ENCODE results near the gene RBM4.

The RBM4 gene

DNA sequence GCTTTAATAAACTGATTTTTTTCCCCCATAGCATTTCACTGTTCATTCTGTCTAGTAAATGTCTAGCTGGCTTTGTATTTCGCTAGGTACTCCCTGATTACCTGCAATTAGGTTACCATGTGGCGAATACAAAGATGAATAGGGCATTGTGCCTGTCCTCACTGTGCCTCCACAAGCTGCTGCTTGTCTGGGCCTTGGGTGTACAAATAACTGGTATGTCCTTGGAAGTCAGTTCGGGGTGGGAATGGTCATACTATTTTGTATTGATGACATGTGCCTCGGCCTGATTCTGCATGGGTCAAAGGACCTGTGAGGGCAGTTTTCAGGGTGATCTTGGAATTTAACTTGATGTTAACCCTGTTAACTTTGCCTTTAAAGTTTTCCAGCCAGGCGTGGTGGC is 11.4 kb downstream of the RBM4 start:
- no peak for DNase-seq
- Histone ChIP-seq H3K27ac (ENCODE audit: insufficient read depth, low read length, poor library complexity, severe bottlenecking) (no peak overlapping the region), H3K4me3 (ENCODE audit: insufficient read depth, low read depth, low read length, poor library complexity, severe bottlenecking) (no peak overlapping the region), H3K27me3 (replicated peaks; ENCODE audit: control insufficient read depth, insufficient read depth, low read length, poor library complexity, severe bottlenecking) (no peaks in the 10 kb centered on the region), H3K4me1 (ENCODE audit: control insufficient read depth, insufficient read depth, low read length, poor library complexity, severe bottlenecking) (peaks cover 7% of the 10 kb centered on the region), H3K9me3 (ENCODE audit: control insufficient read depth, low read length) (no peaks in the 10 kb centered on the region), H3K36me3 (ENCODE audit: control insufficient read depth, insufficient read depth, low read length) (peaks cover 54% of the 10 kb centered on the region)

DNA sequence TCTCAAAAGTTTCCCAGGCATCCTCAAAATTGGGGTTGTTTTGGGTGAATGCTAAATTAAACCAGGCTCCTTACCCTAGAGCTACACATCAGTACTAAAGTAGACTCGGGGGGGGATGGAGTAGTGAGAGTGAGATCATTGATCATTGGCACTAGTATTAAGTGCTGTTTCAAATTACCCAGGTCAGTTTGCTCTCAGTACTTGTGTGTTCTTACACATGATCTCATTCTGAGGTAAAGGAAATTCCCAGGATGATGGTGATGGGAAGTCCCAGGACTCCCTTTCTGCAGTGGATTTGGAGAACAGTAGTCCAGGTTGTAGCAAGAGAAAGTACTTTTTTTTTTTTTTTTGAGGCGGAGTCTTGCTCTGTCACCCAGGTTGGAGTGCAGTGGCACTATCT is 12.5 kb downstream of the RBM4 start:
- Histone ChIP-seq H3K27me3 (replicated peaks; ENCODE audit: control insufficient read depth, insufficient read depth, low read length, poor library complexity, severe bottlenecking) (no peaks in the 10 kb centered on the region), H3K4me1 (ENCODE audit: control insufficient read depth, insufficient read depth, low read length, poor library complexity, severe bottlenecking) (peaks cover 5% of the 10 kb centered on the region), H3K4me3 (ENCODE audit: insufficient read depth, low read depth, low read length, poor library complexity, severe bottlenecking) (no peak overlapping the region), H3K9me3 (ENCODE audit: control insufficient read depth, low read length) (no peaks in the 10 kb centered on the region), H3K36me3 (ENCODE audit: control insufficient read depth, insufficient read depth, low read length) (peaks cover 46% of the 10 kb centered on the region), H3K27ac (ENCODE audit: insufficient read depth, low read length, poor library complexity, severe bottlenecking) (no peak overlapping the region)
- DNase-seq = no peak

DNA sequence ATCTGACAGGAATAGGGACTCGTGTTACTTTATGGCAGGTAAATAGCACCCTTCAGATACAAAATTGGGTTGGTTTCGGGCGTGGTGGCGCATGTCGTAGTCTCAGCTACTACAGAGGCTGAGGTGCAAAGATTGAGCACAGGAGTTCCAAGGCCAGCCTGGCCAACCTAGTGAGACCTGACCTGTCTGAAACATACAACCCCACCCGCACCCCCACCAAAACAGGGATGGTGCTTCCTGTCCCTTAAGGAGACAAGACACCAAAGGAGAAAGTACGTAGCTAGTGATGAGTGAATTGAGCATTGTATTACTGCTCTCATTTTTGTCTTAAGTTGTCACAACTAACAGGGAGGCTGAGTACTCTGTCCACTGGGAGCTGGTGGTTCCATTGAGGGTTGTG is 14.1 kb downstream of the RBM4 start:
- peaks cover 37% of the 10 kb centered on the region for H3K36me3 ChIP-seq (ENCODE audit: control insufficient read depth, insufficient read depth, low read length)
- no peaks in the 10 kb centered on the region for H3K4me1 ChIP-seq (ENCODE audit: control insufficient read depth, insufficient read depth, low read length, poor library complexity, severe bottlenecking)
- no peaks in the 10 kb centered on the region for H3K9me3 ChIP-seq (ENCODE audit: control insufficient read depth, low read length)
- no peak overlapping the region for H3K27ac ChIP-seq (ENCODE audit: insufficient read depth, low read length, poor library complexity, severe bottlenecking)
- no peak for DNase-seq
- H3K4me3 ChIP-seq (ENCODE audit: insufficient read depth, low read depth, low read length, poor library complexity, severe bottlenecking) = no peak overlapping the region
- H3K27me3 ChIP-seq (replicated peaks; ENCODE audit: control insufficient read depth, insufficient read depth, low read length, poor library complexity, severe bottlenecking) = no peaks in the 10 kb centered on the region

- DNase-seq = no peak
- no peaks in the 10 kb centered on the region for H3K27me3 ChIP-seq (replicated peaks; ENCODE audit: control insufficient read depth, insufficient read depth, low read length, poor library complexity, severe bottlenecking)
- H3K36me3 ChIP-seq (ENCODE audit: control insufficient read depth, insufficient read depth, low read length) = peaks cover 33% of the 10 kb centered on the region
- no peak overlapping the region for H3K4me3 ChIP-seq (ENCODE audit: insufficient read depth, low read depth, low read length, poor library complexity, severe bottlenecking)
- no peak overlapping the region for H3K27ac ChIP-seq (ENCODE audit: insufficient read depth, low read length, poor library complexity, severe bottlenecking)
- no peaks in the 10 kb centered on the region for H3K9me3 ChIP-seq (ENCODE audit: control insufficient read depth, low read length)
- no peaks in the 10 kb centered on the region for H3K4me1 ChIP-seq (ENCODE audit: control insufficient read depth, insufficient read depth, low read length, poor library complexity, severe bottlenecking)
These were observed 14.6 kb downstream of the RBM4 start for GRCh38 chr11:66653123-66653522.

GRCh38 chr11:66659763-66660162 is 21.3 kb downstream of the RBM4 start:
- no peaks in the 10 kb centered on the region for H3K9me3 ChIP-seq (ENCODE audit: control insufficient read depth, low read length)
- H3K27me3 ChIP-seq (replicated peaks; ENCODE audit: control insufficient read depth, insufficient read depth, low read length, poor library complexity, severe bottlenecking) = no peaks in the 10 kb centered on the region
- peaks cover 42% of the 10 kb centered on the region for H3K36me3 ChIP-seq (ENCODE audit: control insufficient read depth, insufficient read depth, low read length)
- H3K4me1 ChIP-seq (ENCODE audit: control insufficient read depth, insufficient read depth, low read length, poor library complexity, severe bottlenecking) = no peaks in the 10 kb centered on the region
- no peak for DNase-seq
- H3K27ac ChIP-seq (ENCODE audit: insufficient read depth, low read length, poor library complexity, severe bottlenecking) = no peak overlapping the region
- H3K4me3 ChIP-seq (ENCODE audit: insufficient read depth, low read depth, low read length, poor library complexity, severe bottlenecking) = no peak overlapping the region

- H3K4me1 ChIP-seq (ENCODE audit: control insufficient read depth, insufficient read depth, low read length, poor library complexity, severe bottlenecking) = no peaks in the 10 kb centered on the region
- H3K27me3 ChIP-seq (replicated peaks; ENCODE audit: control insufficient read depth, insufficient read depth, low read length, poor library complexity, severe bottlenecking) = no peaks in the 10 kb centered on the region
- H3K9me3 ChIP-seq (ENCODE audit: control insufficient read depth, low read length) = no peaks in the 10 kb centered on the region
- H3K27ac ChIP-seq (ENCODE audit: insufficient read depth, low read length, poor library complexity, severe bottlenecking) = no peak overlapping the region
- peaks cover 58% of the 10 kb centered on the region for H3K36me3 ChIP-seq (ENCODE audit: control insufficient read depth, insufficient read depth, low read length)
- no peak for DNase-seq
- H3K4me3 ChIP-seq (ENCODE audit: insufficient read depth, low read depth, low read length, poor library complexity, severe bottlenecking) = no peak overlapping the region
These were observed 25.3 kb downstream of the RBM4 start for GRCh38 chr11:66663741-66664296.

DNA sequence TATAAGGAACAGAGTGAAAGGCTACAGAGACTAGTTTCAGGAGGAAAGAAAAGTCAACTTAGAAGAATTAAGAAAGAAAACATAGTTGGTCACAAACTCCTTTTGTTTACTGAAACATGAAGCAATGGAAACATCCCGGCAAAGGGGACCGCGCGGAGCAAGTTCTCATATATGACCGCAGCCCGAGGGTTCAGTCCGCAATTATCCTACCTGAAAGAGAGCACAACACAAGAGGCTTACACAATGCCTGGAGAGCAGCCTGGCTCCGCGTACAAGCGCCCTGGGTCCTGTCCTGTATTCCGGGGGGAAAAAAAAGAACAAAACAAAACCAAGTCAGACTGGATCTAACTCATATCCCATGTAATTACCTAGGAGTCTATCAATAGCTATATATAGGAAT is 26.9 kb downstream of the RBM4 start:
- peaks cover 53% of the 10 kb centered on the region for H3K36me3 ChIP-seq (ENCODE audit: control insufficient read depth, insufficient read depth, low read length)
- no peaks in the 10 kb centered on the region for H3K4me1 ChIP-seq (ENCODE audit: control insufficient read depth, insufficient read depth, low read length, poor library complexity, severe bottlenecking)
- no peak for DNase-seq
- H3K9me3 ChIP-seq (ENCODE audit: control insufficient read depth, low read length) = no peaks in the 10 kb centered on the region
- no peak overlapping the region for H3K27ac ChIP-seq (ENCODE audit: insufficient read depth, low read length, poor library complexity, severe bottlenecking)
- H3K4me3 ChIP-seq (ENCODE audit: insufficient read depth, low read depth, low read length, poor library complexity, severe bottlenecking) = no peak overlapping the region
- no peaks in the 10 kb centered on the region for H3K27me3 ChIP-seq (replicated peaks; ENCODE audit: control insufficient read depth, insufficient read depth, low read length, poor library complexity, severe bottlenecking)

DNA sequence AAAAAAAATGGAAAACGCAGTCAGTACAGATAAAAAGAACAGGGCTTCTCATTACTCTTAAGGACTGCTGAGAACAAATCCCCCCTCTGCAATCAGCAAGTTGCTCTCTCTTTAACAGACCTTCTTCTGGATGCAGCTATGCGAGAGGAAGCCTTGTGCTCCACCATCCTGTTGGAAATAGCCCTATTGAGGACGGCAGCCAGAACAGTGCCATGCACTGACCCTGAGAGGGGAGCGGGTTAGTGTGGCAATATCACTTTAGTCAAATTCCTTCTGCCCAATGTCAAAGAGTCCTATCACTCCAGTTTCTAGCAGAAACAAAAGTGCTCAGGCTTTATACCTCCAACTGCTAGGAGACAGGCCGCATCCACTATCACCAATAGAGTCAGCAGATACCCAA is 32.3 kb downstream of the RBM4 start:
- Histone ChIP-seq H3K4me1 (ENCODE audit: control insufficient read depth, insufficient read depth, low read length, poor library complexity, severe bottlenecking) (no peaks in the 10 kb centered on the region), H3K4me3 (ENCODE audit: insufficient read depth, low read depth, low read length, poor library complexity, severe bottlenecking) (no peak overlapping the region), H3K27me3 (replicated peaks; ENCODE audit: control insufficient read depth, insufficient read depth, low read length, poor library complexity, severe bottlenecking) (no peaks in the 10 kb centered on the region), H3K27ac (ENCODE audit: insufficient read depth, low read length, poor library complexity, severe bottlenecking) (no peak overlapping the region), H3K36me3 (ENCODE audit: control insufficient read depth, insufficient read depth, low read length) (peaks cover 29% of the 10 kb centered on the region), H3K9me3 (ENCODE audit: control insufficient read depth, low read length) (no peaks in the 10 kb centered on the region)
- no peak for DNase-seq

DNA sequence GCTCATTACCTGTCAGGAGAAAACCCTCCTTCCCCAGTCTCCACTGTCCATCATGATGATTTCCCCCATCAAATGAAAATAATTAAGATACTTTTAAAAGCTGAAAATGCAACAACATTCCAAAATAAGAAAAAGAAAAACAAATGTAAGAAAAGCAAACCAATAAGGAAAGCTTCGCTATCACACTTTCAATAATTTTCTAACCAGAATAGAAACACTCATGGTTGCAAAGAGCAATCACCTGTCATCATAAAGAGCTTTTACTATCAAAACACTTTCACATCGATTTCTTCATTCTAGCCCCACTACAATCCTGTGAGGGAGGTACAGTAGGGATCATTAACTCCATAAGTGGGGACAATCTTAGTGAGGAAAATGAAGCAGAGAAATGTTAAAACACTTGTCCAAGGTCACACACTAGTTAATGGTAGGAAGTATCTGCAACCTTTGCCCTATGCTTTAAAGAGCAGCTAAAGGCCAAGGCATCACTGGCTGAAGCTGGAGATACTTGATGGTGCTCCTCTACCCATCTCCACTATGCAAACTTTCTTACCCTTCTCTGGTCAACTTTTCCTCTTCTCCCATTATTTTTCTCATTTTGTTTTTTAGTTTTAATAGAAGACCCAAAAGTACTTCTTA is 36.6 kb downstream of the RBM4 start:
- Histone ChIP-seq H3K27ac (ENCODE audit: insufficient read depth, low read length, poor library complexity, severe bottlenecking) (no peak overlapping the region), H3K9me3 (ENCODE audit: control insufficient read depth, low read length) (no peaks in the 10 kb centered on the region), H3K36me3 (ENCODE audit: control insufficient read depth, insufficient read depth, low read length) (peaks cover 4% of the 10 kb centered on the region), H3K4me1 (ENCODE audit: control insufficient read depth, insufficient read depth, low read length, poor library complexity, severe bottlenecking) (peaks cover 8% of the 10 kb centered on the region), H3K27me3 (replicated peaks; ENCODE audit: control insufficient read depth, insufficient read depth, low read length, poor library complexity, severe bottlenecking) (no peaks in the 10 kb centered on the region), H3K4me3 (ENCODE audit: insufficient read depth, low read depth, low read length, poor library complexity, severe bottlenecking) (no peak overlapping the region)
- no peak for DNase-seq

DNA sequence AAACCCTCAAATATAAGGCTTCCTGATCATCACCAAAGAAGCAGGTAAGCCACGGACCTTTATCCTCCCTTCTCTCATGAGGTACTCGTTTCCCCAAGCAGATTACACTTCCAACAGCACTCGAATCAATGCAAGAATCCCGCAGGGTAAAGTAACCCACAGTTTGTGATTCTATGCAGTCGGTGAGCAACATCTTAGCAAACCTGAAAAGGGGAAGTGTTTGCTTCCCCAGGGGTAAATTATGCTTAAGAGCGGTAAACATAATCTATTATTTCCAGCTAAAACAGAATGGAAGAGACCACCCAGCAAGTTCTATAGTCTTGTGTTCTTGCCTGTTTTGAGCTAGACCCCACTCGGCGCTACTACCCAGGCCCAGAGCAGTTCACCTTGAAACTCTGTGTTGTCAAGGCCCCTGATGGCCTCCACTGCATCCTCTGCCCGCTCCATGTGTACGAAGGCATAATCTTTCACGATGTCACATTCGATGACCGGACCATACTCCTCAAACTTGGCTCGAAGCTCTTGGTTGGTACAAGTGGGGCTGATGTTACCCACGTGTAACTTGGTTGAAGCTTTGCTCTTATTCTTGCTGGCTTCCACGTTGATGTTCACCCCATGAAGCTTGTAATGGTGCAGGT is 37.9 kb downstream of the RBM4 start:
- Histone ChIP-seq H3K27ac (ENCODE audit: insufficient read depth, low read length, poor library complexity, severe bottlenecking) (no peak overlapping the region), H3K4me3 (ENCODE audit: insufficient read depth, low read depth, low read length, poor library complexity, severe bottlenecking) (peak overlapping the region; percentile 65), H3K9me3 (ENCODE audit: control insufficient read depth, low read length) (no peaks in the 10 kb centered on the region), H3K36me3 (ENCODE audit: control insufficient read depth, insufficient read depth, low read length) (no peaks in the 10 kb centered on the region), H3K4me1 (ENCODE audit: control insufficient read depth, insufficient read depth, low read length, poor library complexity, severe bottlenecking) (peaks cover 8% of the 10 kb centered on the region), H3K27me3 (replicated peaks; ENCODE audit: control insufficient read depth, insufficient read depth, low read length, poor library complexity, severe bottlenecking) (no peaks in the 10 kb centered on the region)
- DNase-seq = no peak

All from effector memory CD4-positive, alpha-beta T cell (primary cell).